MM.1S (cell line): Measurements from ENCODE around the gene SLC31A1.

Experiments
- DNase-seq: peaks from one replicate; pipeline ENCODE4 v3.0.0-alpha.2; 2015
- H2AFZ ChIP-seq: fragments of 300-600 bp; sonication (generic); 2 replicates; pipeline ENCODE4 v1.6.0; 2016; ENCODE audit warnings: antibody characterized with exemption, low read length
- H3F3A ChIP-seq: fragments of 300-600 bp; sonication (generic); 2 replicates; pipeline ENCODE4 v1.6.1; 2016; ENCODE audit warnings: mild to moderate bottlenecking, antibody characterized with exemption, low read length, moderate library complexity, mixed read lengths; ENCODE audit not compliant: insufficient read depth
- H3K27ac ChIP-seq: fragments of 300-600 bp; sonication (generic); 2 replicates; pipeline ENCODE4 v1.5.1; 2016; ENCODE audit warnings: mild to moderate bottlenecking, low read length
- H3K27me3 ChIP-seq: fragments of 300-600 bp; sonication (generic); replicated peaks from 2 replicates; pipeline ENCODE4 v1.6.0; 2016; ENCODE audit warnings: low read length; ENCODE audit not compliant: insufficient read depth
- H3K36me3 ChIP-seq: fragments of 300-600 bp; sonication (generic); replicated peaks from 2 replicates; pipeline ENCODE4 v1.6.1; 2016; ENCODE audit warnings: mild to moderate bottlenecking, low read length, mixed read lengths; ENCODE audit not compliant: insufficient read depth
- H3K4me1 ChIP-seq: fragments of 300-600 bp; sonication (generic); 2 replicates; pipeline ENCODE4 v1.6.1; 2016; ENCODE audit warnings: low read length, mixed read lengths
- H3K4me2 ChIP-seq: fragments of 300-600 bp; sonication (generic); 2 replicates; pipeline ENCODE4 v1.6.0; 2016; ENCODE audit warnings: low read depth, low read length
- H3K4me3 ChIP-seq: fragments of 300-600 bp; sonication (generic); 2 replicates; pipeline ENCODE4 v1.5.1; 2016; ENCODE audit warnings: low read length, mixed read lengths
- H3K79me2 ChIP-seq: fragments of 300-600 bp; sonication (generic); 2 replicates; pipeline ENCODE4 v1.6.1; 2016; ENCODE audit warnings: mixed run types, low read length, mixed read lengths
- H3K9ac ChIP-seq: fragments of 300-600 bp; sonication (generic); 2 replicates; pipeline ENCODE4 v1.6.1; 2016; ENCODE audit warnings: low read length, mixed read lengths
- H3K9me2 ChIP-seq: fragments of 300-600 bp; sonication (generic); replicated peaks from 2 replicates; pipeline ENCODE4 v1.6.1; 2016; ENCODE audit warnings: mild to moderate bottlenecking, low read length, mixed read lengths; ENCODE audit not compliant: insufficient read depth
- H3K9me3 ChIP-seq: fragments of 300-600 bp; sonication (generic); replicated peaks from 2 replicates; pipeline ENCODE4 v1.6.1; 2016; ENCODE audit warnings: mild to moderate bottlenecking, low read length, mixed read lengths; ENCODE audit not compliant: insufficient read depth
- H4K20me1 ChIP-seq: fragments of 300-600 bp; sonication (generic); 2 replicates; pipeline ENCODE4 v1.6.1; 2016; ENCODE audit warnings: mild to moderate bottlenecking, low read length, moderate library complexity, mixed read lengths; ENCODE audit not compliant: insufficient read depth
- EZH2 ChIP-seq: fragments of 300-600 bp; sonication (generic); optimal IDR thresholded peaks from 2 replicates; pipeline ENCODE3; 2017; ENCODE audit warnings: low read depth, mild to moderate bottlenecking, antibody characterized with exemption, low read length, mixed read lengths
- EZH2phosphoT487 ChIP-seq: fragments of 300-600 bp; sonication (generic); IDR thresholded peaks from 2 replicates; pipeline ENCODE4 v1.6.1; 2018; ENCODE audit warnings: antibody characterized with exemption, low read length
- TF ChIP-seq, protein P1 (sequence below): fragments of 300-600 bp; sonication (generic); IDR thresholded peaks from 2 replicates; pipeline ENCODE4 v1.5.1; 2016; ENCODE audit warnings: antibody characterized with exemption, low read length, mixed read lengths

The SLC31A1 gene

DNA sequence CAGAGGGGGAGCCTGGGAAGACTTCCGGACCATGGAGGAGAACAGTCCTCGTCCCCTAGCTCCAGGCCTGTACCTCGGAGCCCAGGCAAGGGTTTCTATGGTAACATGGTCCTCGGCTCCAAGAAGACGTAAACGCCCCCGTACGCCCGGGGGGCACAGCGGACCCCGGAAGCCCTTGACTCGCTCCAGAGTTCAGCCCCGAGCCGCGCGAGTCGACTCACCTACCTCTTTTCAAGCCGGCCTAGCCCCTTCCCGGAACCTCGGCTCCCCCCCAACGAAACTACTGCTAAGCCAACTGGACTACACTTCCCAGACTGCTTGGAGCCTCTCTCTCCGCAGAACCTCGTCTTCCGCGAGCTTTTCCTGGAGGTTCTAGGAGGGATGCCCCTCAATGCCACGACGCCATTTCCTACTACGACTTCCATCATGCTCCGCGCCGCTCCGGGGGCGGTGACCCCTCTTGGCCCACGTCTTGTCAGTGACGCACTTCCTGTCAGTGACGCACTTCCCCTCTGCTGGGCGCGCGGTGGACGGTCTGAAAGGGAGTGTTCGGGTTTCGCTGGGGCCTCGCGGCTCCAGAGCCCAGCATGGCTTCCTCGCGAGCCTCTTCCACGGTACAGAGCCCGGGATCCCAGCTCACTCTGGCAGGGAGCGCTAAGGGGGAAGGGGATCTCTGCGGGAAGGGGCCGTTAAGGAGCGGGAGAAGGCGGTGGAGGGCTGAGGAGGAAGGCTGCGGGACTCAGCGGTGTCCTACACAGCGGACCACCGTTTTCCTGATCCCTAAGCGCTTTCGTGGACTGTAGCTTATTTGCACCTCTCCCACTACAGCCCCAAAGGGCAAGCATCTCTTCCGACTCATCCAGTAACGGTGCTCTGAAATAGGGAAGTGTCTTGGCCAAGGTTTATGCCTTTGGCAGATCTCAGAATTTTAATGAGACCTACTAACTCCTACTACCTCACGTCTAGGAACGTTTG lies 54.1 kb downstream of the SLC31A1 start, which contains the start of the genes CDC26 and PRPF4:
TSS of gene CDC26 (minus strand) at position 416 of the 975 bp plus-strand sequence. CDS start 3,065 bp downstream, outside the sequence.
TSS of gene PRPF4 (plus strand) at position 502 of the 975 bp plus-strand sequence. CDS start at position 588, 86 bp downstream.
- Histone ChIP-seq H3K36me3 (peaks cover 14% of the 10 kb centered on the region), H3K4me1 (peaks cover 10% of the 10 kb centered on the region), H3K9me2 (no peaks in the 10 kb centered on the region), H3F3A (peaks cover 6% of the 10 kb centered on the region), H3K9ac (peak within 1 kb of the TSS; percentile 93), H4K20me1 (no peaks in the 10 kb centered on the region), H3K27ac (peak within 1 kb of the TSS; percentile 80), H3K79me2 (peaks cover 65% of the 10 kb centered on the region), H2AFZ (peak within 1 kb of the TSS; percentile 84), H3K4me3 (peak within 1 kb of the TSS; percentile 98), H3K27me3 (no peaks in the 10 kb centered on the region), H3K9me3 (no peaks in the 10 kb centered on the region), H3K4me2 (peak within 1 kb of the TSS; percentile 85)
- no peak for TF ChIP-seq EZH2
- TF ChIP-seq, protein P1, sequence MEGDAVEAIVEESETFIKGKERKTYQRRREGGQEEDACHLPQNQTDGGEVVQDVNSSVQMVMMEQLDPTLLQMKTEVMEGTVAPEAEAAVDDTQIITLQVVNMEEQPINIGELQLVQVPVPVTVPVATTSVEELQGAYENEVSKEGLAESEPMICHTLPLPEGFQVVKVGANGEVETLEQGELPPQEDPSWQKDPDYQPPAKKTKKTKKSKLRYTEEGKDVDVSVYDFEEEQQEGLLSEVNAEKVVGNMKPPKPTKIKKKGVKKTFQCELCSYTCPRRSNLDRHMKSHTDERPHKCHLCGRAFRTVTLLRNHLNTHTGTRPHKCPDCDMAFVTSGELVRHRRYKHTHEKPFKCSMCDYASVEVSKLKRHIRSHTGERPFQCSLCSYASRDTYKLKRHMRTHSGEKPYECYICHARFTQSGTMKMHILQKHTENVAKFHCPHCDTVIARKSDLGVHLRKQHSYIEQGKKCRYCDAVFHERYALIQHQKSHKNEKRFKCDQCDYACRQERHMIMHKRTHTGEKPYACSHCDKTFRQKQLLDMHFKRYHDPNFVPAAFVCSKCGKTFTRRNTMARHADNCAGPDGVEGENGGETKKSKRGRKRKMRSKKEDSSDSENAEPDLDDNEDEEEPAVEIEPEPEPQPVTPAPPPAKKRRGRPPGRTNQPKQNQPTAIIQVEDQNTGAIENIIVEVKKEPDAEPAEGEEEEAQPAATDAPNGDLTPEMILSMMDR = no peak
- no peak for TF ChIP-seq EZH2phosphoT487
- peak; percentile 97 for DNase-seq

DNA sequence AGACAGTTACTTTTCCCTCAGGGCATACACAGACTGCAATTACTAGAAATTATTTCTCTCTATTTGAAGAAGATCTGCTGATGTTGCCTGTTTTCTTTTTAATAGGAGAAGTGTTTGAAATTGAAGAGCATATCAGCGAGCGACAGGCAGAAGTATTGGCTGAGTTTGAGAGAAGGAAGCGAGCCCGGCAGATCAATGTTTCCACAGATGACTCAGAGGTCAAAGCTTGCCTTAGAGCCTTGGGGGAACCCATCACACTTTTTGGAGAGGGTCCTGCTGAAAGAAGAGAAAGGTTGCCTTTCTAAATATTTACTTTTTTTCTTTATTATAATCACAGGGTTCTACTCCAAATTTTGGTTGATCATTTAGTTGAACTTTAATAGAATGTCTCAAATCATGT lies 57.5 kb downstream of the SLC31A1 start:
- H3K27ac ChIP-seq = no peak overlapping the region
- H3K79me2 ChIP-seq = peaks cover 68% of the 10 kb centered on the region
- H3K36me3 ChIP-seq = peaks cover 34% of the 10 kb centered on the region
- TF ChIP-seq EZH2 = no peak
- no peak for TF ChIP-seq EZH2phosphoT487
- TF ChIP-seq, protein P1 = no peak
- H3K9me2 ChIP-seq = no peaks in the 10 kb centered on the region
- H3K4me3 ChIP-seq = no peak overlapping the region
- no peaks in the 10 kb centered on the region for H3K9me3 ChIP-seq
- H2AFZ ChIP-seq = no peak overlapping the region
- H3F3A ChIP-seq = peaks cover 6% of the 10 kb centered on the region
- H3K9ac ChIP-seq = no peak overlapping the region
- H3K27me3 ChIP-seq = no peaks in the 10 kb centered on the region
- no peak for DNase-seq
- no peaks in the 10 kb centered on the region for H4K20me1 ChIP-seq
- peaks cover 9% of the 10 kb centered on the region for H3K4me1 ChIP-seq
- no peak overlapping the region for H3K4me2 ChIP-seq

DNA sequence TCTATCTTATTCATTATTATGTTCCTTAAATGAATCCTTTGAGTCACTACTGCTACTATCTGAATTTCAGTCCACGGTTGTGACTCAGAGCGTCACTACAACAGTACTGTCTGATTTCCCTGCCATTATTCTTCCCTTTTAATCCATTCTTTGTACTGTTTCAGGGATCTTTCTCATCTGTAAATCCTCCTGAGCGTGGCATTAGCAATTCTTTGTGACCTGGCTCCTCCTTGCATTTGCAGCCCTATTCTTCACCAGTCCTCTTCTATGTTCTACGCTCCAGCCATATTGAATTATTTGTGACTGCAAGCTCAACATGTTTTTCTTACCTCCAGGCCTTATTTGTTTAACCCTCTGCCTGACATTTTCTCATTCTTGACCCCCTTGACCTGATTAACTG lies 60.0 kb downstream of the SLC31A1 start:
- Histone ChIP-seq H3K4me2 (no peak overlapping the region), H3F3A (no peaks in the 10 kb centered on the region), H3K36me3 (peaks cover 40% of the 10 kb centered on the region), H3K4me1 (peaks cover 3% of the 10 kb centered on the region), H3K27me3 (no peaks in the 10 kb centered on the region), H3K9ac (no peak overlapping the region), H2AFZ (no peak overlapping the region), H3K79me2 (peaks cover 44% of the 10 kb centered on the region), H3K9me2 (no peaks in the 10 kb centered on the region), H3K27ac (no peak overlapping the region), H4K20me1 (no peaks in the 10 kb centered on the region), H3K9me3 (no peaks in the 10 kb centered on the region), H3K4me3 (no peak overlapping the region)
- no peak for DNase-seq
- TF ChIP-seq EZH2 = no peak
- TF ChIP-seq, protein P1 = no peak
- no peak for TF ChIP-seq EZH2phosphoT487
